ENCODE results near the gene TTC39B.
A peak's percentile ranks its signal among the peaks of the same experiment; 100 is the strongest.

Gene TTC39B

DNA sequence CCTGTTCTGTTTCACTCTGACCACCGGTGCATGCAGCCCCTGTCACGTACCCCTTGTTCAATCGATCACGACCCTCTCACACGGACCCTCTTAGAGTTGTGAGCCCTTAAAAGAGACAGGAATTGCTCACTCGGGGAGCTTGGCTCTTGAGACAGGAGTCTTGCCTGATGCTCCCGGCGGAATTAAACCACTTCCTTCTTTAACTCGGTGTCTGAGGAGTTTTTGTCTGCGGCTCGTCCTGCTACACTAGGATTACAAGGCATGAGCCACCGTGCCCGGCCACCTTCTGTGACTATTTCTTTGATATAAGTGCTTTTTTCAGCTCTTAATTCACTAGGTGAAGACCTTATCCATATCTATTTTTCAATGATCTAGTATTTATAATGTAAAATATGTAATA lies 167.5 kb downstream of the TTC39B start:
- Histone ChIP-seq H3K9ac (ENCODE audit: low read length) (no peak overlapping the region), H3K36me3 (ENCODE audit: control insufficient read depth, low read depth, low read length) (no peaks in the 10 kb centered on the region), H3K4me1 (ENCODE audit: control insufficient read depth, low read depth, low read length) (peaks cover 24% of the 10 kb centered on the region), H3K4me3 (ENCODE audit: low read length) (no peak overlapping the region), H3K27me3 (ENCODE audit: control insufficient read depth, insufficient read depth, low read length) (no peaks in the 10 kb centered on the region), H3K27ac (ENCODE audit: low read length) (peak overlapping the region; percentile 36), H3K9me3 (ENCODE audit: control insufficient read depth, low read depth, low read length) (no peaks in the 10 kb centered on the region)

DNA sequence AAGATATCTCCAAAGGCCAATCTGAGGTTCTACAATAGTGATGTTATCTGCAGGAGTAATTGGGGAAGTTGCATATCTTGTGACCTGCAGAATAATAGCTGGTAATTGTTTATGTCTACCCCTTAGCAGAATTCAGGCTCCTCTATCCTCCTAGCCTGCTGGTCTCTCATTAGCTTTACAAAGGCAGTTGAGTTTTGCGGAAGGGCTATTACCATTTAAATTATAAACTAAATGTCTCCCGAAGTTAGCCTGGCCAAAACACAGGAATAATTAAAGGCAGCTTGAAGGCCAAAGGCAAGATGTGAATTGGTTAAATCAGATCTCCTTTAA lies 168.7 kb downstream of the TTC39B start:
- Histone ChIP-seq H3K36me3 (ENCODE audit: control insufficient read depth, low read depth, low read length) (no peaks in the 10 kb centered on the region), H3K9ac (ENCODE audit: low read length) (no peak overlapping the region), H3K9me3 (ENCODE audit: control insufficient read depth, low read depth, low read length) (no peaks in the 10 kb centered on the region), H3K4me3 (ENCODE audit: low read length) (no peak overlapping the region), H3K27me3 (ENCODE audit: control insufficient read depth, insufficient read depth, low read length) (no peaks in the 10 kb centered on the region), H3K4me1 (ENCODE audit: control insufficient read depth, low read depth, low read length) (peaks cover 24% of the 10 kb centered on the region), H3K27ac (ENCODE audit: low read length) (no peak overlapping the region)

DNA sequence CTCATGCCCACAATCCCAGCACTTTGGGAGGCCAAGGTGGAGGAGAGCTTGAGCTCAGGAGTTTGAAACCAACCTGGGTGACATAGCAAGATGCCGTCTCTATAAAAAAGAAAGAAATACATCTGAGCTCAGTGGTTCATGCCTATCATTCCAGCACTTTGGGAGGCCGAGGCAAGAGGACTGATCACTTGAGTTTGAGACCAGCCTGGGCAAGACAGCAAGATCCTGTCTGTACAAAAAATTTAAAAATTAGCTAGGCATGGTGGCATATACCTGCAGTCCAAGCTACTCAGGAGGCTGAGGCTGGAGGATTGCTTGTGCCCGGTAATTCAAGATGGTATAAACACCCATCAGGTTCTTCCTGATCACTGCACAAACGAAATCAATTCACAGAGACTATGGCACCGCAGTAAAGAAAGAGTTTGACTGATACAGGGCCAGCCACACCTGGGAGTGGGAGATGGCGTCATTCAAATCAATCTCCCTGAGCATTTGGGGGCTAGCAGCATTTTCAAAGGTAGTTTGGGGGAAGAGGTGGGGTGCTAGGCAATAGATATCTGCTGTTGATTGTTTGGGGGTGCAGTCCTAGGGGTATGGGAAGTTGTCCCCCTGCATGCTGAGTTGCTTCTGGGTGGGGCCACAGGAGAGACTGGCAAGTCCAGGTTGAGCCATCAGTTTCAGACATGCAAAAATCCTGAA lies 169.2 kb downstream of the TTC39B start:
- H3K9ac ChIP-seq (ENCODE audit: low read length), result no peak overlapping the region
- H3K9me3 ChIP-seq (ENCODE audit: control insufficient read depth, low read depth, low read length), result no peaks in the 10 kb centered on the region
- H3K4me3 ChIP-seq (ENCODE audit: low read length), result no peak overlapping the region
- no peak overlapping the region for H3K27ac ChIP-seq (ENCODE audit: low read length)
- H3K4me1 ChIP-seq (ENCODE audit: control insufficient read depth, low read depth, low read length), result peaks cover 24% of the 10 kb centered on the region
- no peaks in the 10 kb centered on the region for H3K27me3 ChIP-seq (ENCODE audit: control insufficient read depth, insufficient read depth, low read length)
- H3K36me3 ChIP-seq (ENCODE audit: control insufficient read depth, low read depth, low read length), result no peaks in the 10 kb centered on the region

DNA sequence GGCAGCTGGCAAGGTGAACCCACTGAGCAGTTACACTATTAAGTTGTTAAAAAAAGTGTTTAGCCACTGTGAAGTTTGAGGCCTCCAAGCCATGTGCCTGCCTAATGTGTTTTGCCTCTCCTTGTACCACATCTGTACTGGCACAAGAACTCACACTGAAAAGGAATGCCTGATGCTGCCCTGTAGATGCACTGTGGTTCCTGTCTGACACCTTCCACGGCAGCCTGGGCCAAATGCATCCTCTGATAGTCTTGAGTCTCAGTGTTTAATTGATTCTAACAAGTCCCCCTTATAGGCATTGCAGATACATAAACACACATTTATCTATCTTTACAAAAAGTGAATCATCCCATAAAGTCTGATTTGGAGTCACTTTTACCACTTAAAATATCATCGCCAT lies 169.9 kb downstream of the TTC39B start:
- no peaks in the 10 kb centered on the region for H3K36me3 ChIP-seq (ENCODE audit: control insufficient read depth, low read depth, low read length)
- no peak overlapping the region for H3K27ac ChIP-seq (ENCODE audit: low read length)
- peaks cover 24% of the 10 kb centered on the region for H3K4me1 ChIP-seq (ENCODE audit: control insufficient read depth, low read depth, low read length)
- no peaks in the 10 kb centered on the region for H3K27me3 ChIP-seq (ENCODE audit: control insufficient read depth, insufficient read depth, low read length)
- no peak overlapping the region for H3K9ac ChIP-seq (ENCODE audit: low read length)
- no peak overlapping the region for H3K4me3 ChIP-seq (ENCODE audit: low read length)
- H3K9me3 ChIP-seq (ENCODE audit: control insufficient read depth, low read depth, low read length), result no peaks in the 10 kb centered on the region

DNA sequence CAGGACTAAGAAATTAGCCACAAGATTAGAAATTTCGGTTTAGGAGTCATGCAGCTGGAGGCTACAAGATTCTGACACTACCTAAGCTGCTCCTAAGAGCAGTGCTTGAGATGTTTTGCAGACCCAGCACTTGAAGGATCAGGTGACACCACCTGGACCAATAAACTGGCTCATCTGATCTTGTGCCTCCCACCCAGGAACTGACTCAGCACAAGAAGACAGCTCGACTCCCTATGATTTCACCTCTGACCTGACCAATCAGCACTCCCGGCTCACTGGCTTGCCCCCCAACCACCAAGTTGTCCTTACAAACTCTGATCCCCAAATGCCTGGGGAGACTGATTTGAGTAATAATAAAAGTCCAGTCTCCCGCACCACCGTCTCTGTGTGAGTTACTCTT lies 170.4 kb downstream of the TTC39B start:
- peaks cover 24% of the 10 kb centered on the region for H3K4me1 ChIP-seq (ENCODE audit: control insufficient read depth, low read depth, low read length)
- no peak overlapping the region for H3K27ac ChIP-seq (ENCODE audit: low read length)
- no peak overlapping the region for H3K4me3 ChIP-seq (ENCODE audit: low read length)
- H3K9me3 ChIP-seq (ENCODE audit: control insufficient read depth, low read depth, low read length), result no peaks in the 10 kb centered on the region
- no peak overlapping the region for H3K9ac ChIP-seq (ENCODE audit: low read length)
- H3K36me3 ChIP-seq (ENCODE audit: control insufficient read depth, low read depth, low read length), result no peaks in the 10 kb centered on the region
- H3K27me3 ChIP-seq (ENCODE audit: control insufficient read depth, insufficient read depth, low read length), result no peaks in the 10 kb centered on the region

DNA sequence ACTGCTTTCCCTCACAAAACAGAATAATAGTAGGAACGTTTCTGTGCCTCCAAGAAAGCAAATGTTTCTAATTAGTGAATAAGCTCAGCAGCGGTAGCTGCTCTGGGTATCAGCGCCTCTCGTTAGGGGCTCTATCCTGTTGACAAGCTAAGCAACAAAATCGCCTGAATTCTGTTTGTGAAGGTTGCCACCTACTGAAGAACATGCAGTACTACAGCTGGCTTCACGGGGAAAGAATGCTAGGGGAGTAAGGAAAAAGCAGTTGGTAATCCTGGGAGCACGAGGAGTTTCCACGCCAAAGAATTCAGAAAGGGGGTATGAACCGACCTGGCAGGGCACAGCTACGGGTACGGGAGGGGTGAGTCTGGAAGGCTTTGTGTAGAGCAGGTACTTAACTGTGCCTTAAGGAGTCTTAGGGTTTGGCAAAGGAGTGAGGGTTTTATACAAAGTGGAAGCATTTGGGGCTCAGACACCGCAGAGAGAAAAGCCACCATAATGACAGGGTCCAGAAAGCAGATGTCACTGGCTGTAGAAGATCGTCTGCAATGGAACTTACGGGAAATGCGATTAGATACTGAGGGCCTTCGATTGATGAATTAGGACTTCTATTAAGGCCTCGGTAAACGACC lies 171.7 kb downstream of the TTC39B start:
- H3K27me3 ChIP-seq (ENCODE audit: control insufficient read depth, insufficient read depth, low read length), result no peaks in the 10 kb centered on the region
- peak overlapping the region; percentile 46 for H3K9ac ChIP-seq (ENCODE audit: low read length)
- peak overlapping the region; percentile 77 for H3K27ac ChIP-seq (ENCODE audit: low read length)
- no peaks in the 10 kb centered on the region for H3K36me3 ChIP-seq (ENCODE audit: control insufficient read depth, low read depth, low read length)
- H3K4me1 ChIP-seq (ENCODE audit: control insufficient read depth, low read depth, low read length), result peaks cover 24% of the 10 kb centered on the region
- H3K4me3 ChIP-seq (ENCODE audit: low read length), result no peak overlapping the region
- no peaks in the 10 kb centered on the region for H3K9me3 ChIP-seq (ENCODE audit: control insufficient read depth, low read depth, low read length)

DNA sequence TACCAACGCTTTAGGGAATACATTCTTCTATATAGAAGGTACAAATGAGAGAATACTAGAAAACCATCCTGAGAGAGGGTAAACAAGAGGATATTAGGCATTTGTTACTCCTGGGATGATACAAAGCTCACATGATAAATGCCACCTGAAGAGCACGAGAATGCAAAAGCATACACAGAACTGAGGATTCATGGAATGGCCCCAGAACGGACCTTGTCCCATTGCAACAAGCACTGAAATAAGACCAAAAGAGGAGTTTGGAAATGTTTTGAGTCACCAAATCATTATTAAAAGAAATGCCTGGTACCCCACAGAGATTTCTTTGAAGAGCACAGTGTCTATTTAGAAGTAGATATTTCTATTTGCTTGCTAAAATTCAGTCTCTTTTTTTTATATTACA lies 173.5 kb downstream of the TTC39B start:
- no peak overlapping the region for H3K27ac ChIP-seq (ENCODE audit: low read length)
- H3K4me3 ChIP-seq (ENCODE audit: low read length), result no peak overlapping the region
- no peaks in the 10 kb centered on the region for H3K36me3 ChIP-seq (ENCODE audit: control insufficient read depth, low read depth, low read length)
- peaks cover 18% of the 10 kb centered on the region for H3K4me1 ChIP-seq (ENCODE audit: control insufficient read depth, low read depth, low read length)
- no peaks in the 10 kb centered on the region for H3K27me3 ChIP-seq (ENCODE audit: control insufficient read depth, insufficient read depth, low read length)
- no peaks in the 10 kb centered on the region for H3K9me3 ChIP-seq (ENCODE audit: control insufficient read depth, low read depth, low read length)
- H3K9ac ChIP-seq (ENCODE audit: low read length), result no peak overlapping the region

DNA sequence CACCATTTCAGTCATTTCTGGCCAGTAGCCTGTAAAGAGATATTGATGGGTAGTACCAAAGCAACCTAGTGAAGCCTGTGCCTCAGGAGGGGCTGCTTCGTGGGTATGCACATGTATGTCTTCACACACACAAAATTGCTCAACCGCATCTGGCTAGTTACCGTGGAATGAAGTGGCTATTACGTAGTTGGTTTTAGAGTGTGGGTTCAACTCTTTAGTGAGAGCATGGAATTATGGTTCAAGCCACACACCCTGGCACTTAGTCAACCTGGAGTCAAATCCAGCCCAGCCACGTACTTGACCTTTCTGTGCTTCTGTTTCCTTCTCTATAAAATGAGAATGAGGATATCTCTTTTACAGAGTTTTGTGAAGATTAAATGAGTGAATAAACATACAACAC lies 174.9 kb downstream of the TTC39B start:
- H3K27me3 ChIP-seq (ENCODE audit: control insufficient read depth, insufficient read depth, low read length), result no peaks in the 10 kb centered on the region
- H3K27ac ChIP-seq (ENCODE audit: low read length), result no peak overlapping the region
- H3K4me1 ChIP-seq (ENCODE audit: control insufficient read depth, low read depth, low read length), result peaks cover 11% of the 10 kb centered on the region
- H3K4me3 ChIP-seq (ENCODE audit: low read length), result no peak overlapping the region
- H3K9ac ChIP-seq (ENCODE audit: low read length), result no peak overlapping the region
- no peaks in the 10 kb centered on the region for H3K36me3 ChIP-seq (ENCODE audit: control insufficient read depth, low read depth, low read length)
- H3K9me3 ChIP-seq (ENCODE audit: control insufficient read depth, low read depth, low read length), result no peaks in the 10 kb centered on the region

DNA sequence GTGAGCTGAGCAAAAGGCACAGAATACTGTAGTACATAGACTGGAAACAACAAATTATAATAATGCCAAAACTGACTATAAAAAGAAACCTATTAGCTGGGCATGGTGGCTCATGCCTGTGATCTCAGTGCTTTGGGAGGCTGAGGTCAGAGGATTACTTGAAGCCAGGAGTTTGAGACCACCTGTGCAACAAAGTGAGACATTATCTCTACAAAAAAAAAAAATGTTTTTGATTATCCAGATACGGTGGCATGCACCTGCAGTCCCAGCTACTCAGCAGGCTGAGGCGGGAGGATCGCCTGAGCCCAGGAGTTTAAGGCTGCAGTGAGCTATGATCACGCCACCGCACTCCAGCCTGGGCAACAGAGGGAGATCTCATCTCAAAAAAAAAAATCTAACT lies 175.9 kb downstream of the TTC39B start:
- no peaks in the 10 kb centered on the region for H3K9me3 ChIP-seq (ENCODE audit: control insufficient read depth, low read depth, low read length)
- H3K4me1 ChIP-seq (ENCODE audit: control insufficient read depth, low read depth, low read length), result peaks cover 5% of the 10 kb centered on the region
- no peak overlapping the region for H3K9ac ChIP-seq (ENCODE audit: low read length)
- no peak overlapping the region for H3K27ac ChIP-seq (ENCODE audit: low read length)
- H3K27me3 ChIP-seq (ENCODE audit: control insufficient read depth, insufficient read depth, low read length), result no peaks in the 10 kb centered on the region
- no peak overlapping the region for H3K4me3 ChIP-seq (ENCODE audit: low read length)
- no peaks in the 10 kb centered on the region for H3K36me3 ChIP-seq (ENCODE audit: control insufficient read depth, low read depth, low read length)

DNA sequence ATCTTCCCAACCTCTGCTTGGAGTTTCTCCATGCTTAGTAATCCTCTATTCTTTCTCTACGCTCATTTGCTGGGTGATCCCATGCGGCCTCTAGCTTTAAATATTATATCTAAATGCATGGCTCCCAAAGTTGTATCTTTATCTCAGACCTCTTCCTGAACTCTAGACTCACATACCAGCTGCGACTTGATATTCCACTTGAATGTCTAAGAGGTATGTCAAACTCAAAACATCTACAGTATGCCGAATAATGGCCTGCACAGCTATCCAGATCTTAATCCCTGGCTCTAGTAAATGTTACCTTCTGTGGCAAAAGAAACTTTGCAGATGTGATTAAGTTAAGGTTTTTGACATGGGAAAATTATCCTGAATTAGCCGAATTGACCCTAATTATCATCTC lies 179.2 kb downstream of the TTC39B start:
- Histone ChIP-seq H3K27me3 (ENCODE audit: control insufficient read depth, insufficient read depth, low read length) (no peaks in the 10 kb centered on the region), H3K27ac (ENCODE audit: low read length) (no peak overlapping the region), H3K36me3 (ENCODE audit: control insufficient read depth, low read depth, low read length) (no peaks in the 10 kb centered on the region), H3K9ac (ENCODE audit: low read length) (no peak overlapping the region), H3K4me1 (ENCODE audit: control insufficient read depth, low read depth, low read length) (no peaks in the 10 kb centered on the region), H3K4me3 (ENCODE audit: low read length) (no peak overlapping the region), H3K9me3 (ENCODE audit: control insufficient read depth, low read depth, low read length) (no peaks in the 10 kb centered on the region)

DNA sequence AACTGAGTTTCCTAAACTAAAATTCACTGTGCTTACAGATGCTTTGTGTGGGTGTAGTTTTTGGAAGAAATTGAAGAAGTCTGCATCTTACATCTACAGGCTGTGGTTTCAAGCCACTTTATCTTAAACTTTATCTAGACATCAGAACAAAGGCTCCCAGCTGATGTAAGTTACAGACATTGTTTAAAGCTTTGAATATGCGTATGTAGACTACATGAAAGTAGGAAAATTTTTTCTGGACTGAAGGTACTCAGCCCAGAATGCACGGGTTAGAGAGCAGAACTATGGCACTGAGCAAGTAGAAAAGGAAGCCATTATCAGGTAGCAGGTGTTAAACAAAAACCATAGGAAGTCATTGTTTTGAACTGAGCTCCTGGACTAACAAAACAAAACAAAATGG lies 185.4 kb downstream of the TTC39B start:
- Histone ChIP-seq H3K9ac (ENCODE audit: low read length) (no peak overlapping the region), H3K9me3 (ENCODE audit: control insufficient read depth, low read depth, low read length) (no peaks in the 10 kb centered on the region), H3K4me1 (ENCODE audit: control insufficient read depth, low read depth, low read length) (peaks cover 10% of the 10 kb centered on the region), H3K27me3 (ENCODE audit: control insufficient read depth, insufficient read depth, low read length) (no peaks in the 10 kb centered on the region), H3K36me3 (ENCODE audit: control insufficient read depth, low read depth, low read length) (no peaks in the 10 kb centered on the region), H3K27ac (ENCODE audit: low read length) (no peak overlapping the region), H3K4me3 (ENCODE audit: low read length) (no peak overlapping the region)

DNA sequence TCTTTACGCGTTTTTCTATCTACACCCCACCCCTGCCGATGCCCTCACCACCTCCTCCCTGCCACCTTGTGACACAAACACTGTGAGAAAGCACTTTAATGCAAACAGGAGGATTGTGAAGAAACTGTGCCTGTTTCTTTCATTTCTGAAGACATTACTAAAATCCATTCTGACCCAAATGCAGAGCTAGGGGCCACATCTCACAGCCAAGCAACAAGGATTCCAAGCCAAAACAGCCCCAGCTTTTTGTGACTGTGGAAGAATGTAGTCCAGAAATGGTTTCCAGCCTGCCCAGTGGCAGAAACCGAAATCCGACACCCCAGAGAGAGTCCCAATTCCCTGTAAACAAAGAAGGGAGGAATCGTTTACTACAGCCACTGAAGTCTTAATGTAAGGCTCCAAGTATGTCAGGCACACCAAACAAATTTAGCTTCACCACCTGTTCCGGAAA lies 190.9 kb downstream of the TTC39B start:
- no peaks in the 10 kb centered on the region for H3K36me3 ChIP-seq (ENCODE audit: control insufficient read depth, low read depth, low read length)
- no peak overlapping the region for H3K27ac ChIP-seq (ENCODE audit: low read length)
- no peak overlapping the region for H3K9ac ChIP-seq (ENCODE audit: low read length)
- no peaks in the 10 kb centered on the region for H3K9me3 ChIP-seq (ENCODE audit: control insufficient read depth, low read depth, low read length)
- no peak overlapping the region for H3K4me3 ChIP-seq (ENCODE audit: low read length)
- H3K4me1 ChIP-seq (ENCODE audit: control insufficient read depth, low read depth, low read length), result peaks cover 11% of the 10 kb centered on the region
- no peaks in the 10 kb centered on the region for H3K27me3 ChIP-seq (ENCODE audit: control insufficient read depth, insufficient read depth, low read length)
